Activated CD4-positive, alpha-beta T cell treated with anti-CD3 and anti-CD28 coated beads, Interleukin-2, amount 10 ng/mL, durations not matched to agents 7 days and 5 days (primary cell): ENCODE data around the gene ARHGEF11. TPM values are rescaled to one million over a fixed set of nuclear protein-coding genes. Genes with fewer than 3 reads are reported as not detected.

Source experiments
- CTCF ChIA-PET: fragments of 350-600 bp; sonication (Branson Sonifier 250); formaldehyde crosslinking; loops from one replicate; lab custom pipeline; 2021; ENCODE audit warnings: antibody characterized with exemption; lab: Charles Lee
- POLR2A ChIA-PET: fragments of 350-600 bp; sonication (Branson Sonifier 250); formaldehyde crosslinking; loops from one replicate; lab custom pipeline; 2021; ENCODE audit warnings: antibody characterized with exemption; lab: Charles Lee
- DNase-seq: peaks from one replicate; pipeline ENCODE4 v3.0.0-alpha.2; 2020
- H3K27ac Mint-ChIP-seq: one replicate; pipeline ENCODE4 v1.8.0; 2021; ENCODE audit warnings: mild to moderate bottlenecking, moderate library complexity, mixed read lengths
- H3K27me3 Mint-ChIP-seq: one replicate; pipeline ENCODE4 v1.8.0; 2021; ENCODE audit warnings: mixed read lengths
- H3K36me3 Mint-ChIP-seq: one replicate; pipeline ENCODE4 v1.8.0; 2021; ENCODE audit warnings: low read depth, mixed read lengths
- H3K4me1 Mint-ChIP-seq: one replicate; pipeline ENCODE4 v1.8.0; 2021; ENCODE audit warnings: mixed read lengths
- H3K4me3 Mint-ChIP-seq: one replicate; pipeline ENCODE4 v1.8.0; 2021; ENCODE audit warnings: mild to moderate bottlenecking, moderate library complexity, mixed read lengths
- H3K9me3 Mint-ChIP-seq: one replicate; pipeline ENCODE4 v1.8.0; 2021; ENCODE audit warnings: mixed read lengths
- total RNA-seq, 2 experiments: library from RNA; stranded (reverse); gene quantifications; one replicate each; pipeline ENCODE4 v1.2.3, GENCODE V29; 2021

The ARHGEF11 gene
- total RNA-seq, 2 experiments from 2014 or later = 33.9 to 38.5 TPM

DNA sequence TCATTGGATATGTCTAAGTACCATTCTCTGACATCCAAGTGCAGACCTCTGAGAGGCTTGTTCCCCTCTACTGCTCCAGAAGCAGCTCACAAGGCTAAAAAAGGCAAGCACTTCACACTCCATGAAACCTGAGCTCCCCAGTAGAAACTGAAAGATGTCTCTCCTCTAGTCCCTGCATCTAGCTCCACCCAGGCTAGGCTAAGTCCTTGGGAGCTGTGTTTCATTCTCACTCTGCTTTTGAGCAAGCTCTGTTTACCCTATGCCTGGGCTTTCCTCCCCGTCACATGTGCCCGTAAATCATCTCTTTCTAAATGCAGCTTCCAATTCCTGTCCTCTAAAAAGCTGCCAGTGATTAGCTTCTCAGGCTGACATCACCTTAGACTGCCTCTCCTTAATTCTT is 86.1 kb downstream of the ARHGEF11 start:
- Mint-ChIP-seq H3K36me3 (peaks cover 64% of the 10 kb centered on the region), H3K9me3 (peaks cover 2% of the 10 kb centered on the region), H3K27ac (peak overlapping the region; percentile 16), H3K4me1 (peaks cover 49% of the 10 kb centered on the region), H3K4me3 (no peak overlapping the region), H3K27me3 (no peaks in the 10 kb centered on the region)
- ChIA-PET POLR2A (no interaction called here), CTCF (no interaction called here)
- DNase-seq = no peak

GRCh38 chr1:156958247-156958714 is 87.3 kb downstream of the ARHGEF11 start:
- Mint-ChIP-seq H3K9me3 (no peaks in the 10 kb centered on the region), H3K27me3 (no peaks in the 10 kb centered on the region), H3K36me3 (peaks cover 54% of the 10 kb centered on the region), H3K4me3 (no peak overlapping the region), H3K27ac (no peak overlapping the region), H3K4me1 (peaks cover 38% of the 10 kb centered on the region)
- ChIA-PET POLR2A (no interaction called here), CTCF (interaction anchor here (0.6 kb wide), 1 partner anchor 72 kb away, joined by 5 read pairs; no protein-coding TSS in a partner anchor)
- no peak for DNase-seq

DNA sequence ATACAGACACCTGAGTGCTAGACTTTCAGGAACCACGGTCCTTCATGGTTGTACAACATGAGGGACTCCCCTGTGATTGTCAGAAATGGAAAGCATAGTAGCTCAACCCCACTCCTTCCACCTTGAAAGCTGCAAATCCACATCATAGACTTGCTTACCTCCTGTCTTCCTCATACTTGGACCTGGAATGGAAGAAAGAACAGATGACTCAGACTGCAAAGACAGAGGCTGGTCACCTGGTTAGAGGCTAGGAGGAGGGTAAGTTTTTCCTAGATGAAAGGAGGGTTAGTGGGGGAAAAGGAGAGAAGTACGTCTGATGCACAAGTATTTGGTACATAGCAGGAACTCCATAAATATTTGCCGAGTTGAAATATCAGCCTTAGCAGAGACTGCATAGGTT is 87.9 kb downstream of the ARHGEF11 start:
- CTCF ChIA-PET = no interaction called here
- H3K4me3 Mint-ChIP-seq = no peak overlapping the region

DNA sequence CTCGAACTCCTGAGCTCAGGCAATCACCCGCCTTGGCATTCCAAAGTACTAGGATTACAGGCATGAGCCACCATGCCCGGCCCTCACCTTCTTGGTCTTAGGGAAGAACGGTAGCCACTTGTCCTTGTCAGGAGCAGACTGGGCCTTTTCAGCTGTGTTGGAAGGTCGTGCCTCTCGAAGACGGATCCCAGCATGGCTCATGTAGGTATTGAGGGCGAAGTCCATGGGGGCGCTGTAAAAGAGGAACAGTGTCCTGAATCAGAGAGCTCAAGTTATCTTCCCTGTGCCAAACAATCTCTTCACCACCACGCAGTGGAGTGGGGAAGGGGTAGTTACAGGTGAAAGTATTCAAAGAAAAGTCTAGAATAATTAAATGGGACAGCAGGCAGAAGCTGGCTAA is 89.2 kb downstream of the ARHGEF11 start:
- no peak overlapping the region for H3K27ac Mint-ChIP-seq
- peaks cover 22% of the 10 kb centered on the region for H3K4me1 Mint-ChIP-seq
- H3K27me3 Mint-ChIP-seq = no peaks in the 10 kb centered on the region
- ChIA-PET CTCF (interaction anchor here (0.9 kb wide), 1 partner anchor 11 kb away, joined by 4 read pairs; no protein-coding TSS in a partner anchor), POLR2A (no interaction called here)
- H3K9me3 Mint-ChIP-seq = no peaks in the 10 kb centered on the region
- H3K4me3 Mint-ChIP-seq = no peak overlapping the region
- peaks cover 43% of the 10 kb centered on the region for H3K36me3 Mint-ChIP-seq
- DNase-seq = no peak

More for the DNA sequence above, 87.9 kb downstream of the ARHGEF11 start:
- Mint-ChIP-seq H3K27ac (no peak overlapping the region), H3K4me1 (peaks cover 32% of the 10 kb centered on the region), H3K9me3 (no peaks in the 10 kb centered on the region), H3K27me3 (no peaks in the 10 kb centered on the region), H3K36me3 (peaks cover 53% of the 10 kb centered on the region)
- POLR2A ChIA-PET = no interaction called here
- DNase-seq = no peak

- peaks cover 43% of the 10 kb centered on the region for H3K36me3 Mint-ChIP-seq
- ChIA-PET POLR2A (no interaction called here), CTCF (interaction anchor here (0.6 kb wide), 1 partner anchor 52 kb away, joined by 3 read pairs; no protein-coding TSS in a partner anchor)
Measured at GRCh38 chr1:156953571-156953970, 92.0 kb downstream of the ARHGEF11 start.

DNA sequence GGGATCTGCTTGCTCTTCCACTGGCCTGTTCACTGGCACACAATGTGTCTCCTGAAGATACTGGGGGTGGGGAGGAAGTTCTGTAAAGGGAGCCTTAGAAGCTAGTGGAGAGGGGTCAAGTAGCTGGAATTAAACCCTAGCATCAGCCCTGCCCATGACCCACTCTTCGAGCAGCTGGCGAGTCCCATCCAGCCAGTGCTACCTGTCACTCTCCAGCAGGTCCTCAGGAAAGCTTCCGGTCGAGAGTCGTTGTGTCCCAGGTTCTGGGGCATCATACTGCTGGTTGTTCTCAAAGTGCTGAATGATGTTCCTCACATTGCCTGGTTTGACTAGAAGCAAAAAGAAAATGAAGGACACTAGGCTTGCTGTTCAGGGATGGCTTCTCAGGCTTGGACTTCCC is 94.2 kb downstream of the ARHGEF11 start:
- peaks cover 37% of the 10 kb centered on the region for H3K36me3 Mint-ChIP-seq
- no peaks in the 10 kb centered on the region for H3K9me3 Mint-ChIP-seq
- POLR2A ChIA-PET = no interaction called here
- no peaks in the 10 kb centered on the region for H3K27me3 Mint-ChIP-seq
- DNase-seq = no peak
- no peak overlapping the region for H3K4me3 Mint-ChIP-seq
- CTCF ChIA-PET = interaction anchor here (1.0 kb wide), 1 partner anchor 9 kb away, joined by 3 read pairs; no protein-coding TSS in a partner anchor
- no peak overlapping the region for H3K27ac Mint-ChIP-seq
- H3K4me1 Mint-ChIP-seq = no peaks in the 10 kb centered on the region

More at GRCh38 chr1:156953571-156953970, 92.0 kb downstream of the ARHGEF11 start:
- no peak overlapping the region for H3K4me3 Mint-ChIP-seq
- no peaks in the 10 kb centered on the region for H3K27me3 Mint-ChIP-seq
- no peak for DNase-seq
- no peak overlapping the region for H3K27ac Mint-ChIP-seq
- no peaks in the 10 kb centered on the region for H3K9me3 Mint-ChIP-seq
- H3K4me1 Mint-ChIP-seq = peaks cover 5% of the 10 kb centered on the region

DNA sequence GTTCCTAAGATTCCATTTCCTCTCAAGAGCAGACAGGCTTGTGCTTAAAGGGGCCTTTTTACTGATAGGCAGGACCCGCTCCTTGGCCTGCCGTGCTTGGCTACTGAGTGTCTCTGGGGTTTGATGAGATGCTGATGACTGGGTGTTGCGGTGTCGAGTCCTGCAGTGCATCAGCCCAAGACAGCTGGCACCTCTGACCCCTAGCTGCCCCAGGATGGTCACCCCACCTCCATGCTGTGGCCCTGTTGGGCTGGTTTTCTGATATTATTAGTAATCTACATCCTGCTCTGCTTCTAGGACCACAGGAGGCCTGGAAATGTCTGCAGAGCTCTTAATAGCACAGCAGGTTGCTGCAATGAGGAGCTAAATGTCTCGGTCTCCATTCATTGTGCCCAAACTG is 96.4 kb downstream of the ARHGEF11 start:
- no peaks in the 10 kb centered on the region for H3K4me1 Mint-ChIP-seq
- ChIA-PET POLR2A (no interaction called here), CTCF (interaction anchor here (0.8 to 1.8 kb wide), 3 partner anchors 12 to 243 kb away, joined by 3 to 4 read pairs (median 3); partner anchors contain the start of gene CRABP2)
- no peaks in the 10 kb centered on the region for H3K9me3 Mint-ChIP-seq
- no peak overlapping the region for H3K27ac Mint-ChIP-seq
- no peaks in the 10 kb centered on the region for H3K27me3 Mint-ChIP-seq
- H3K4me3 Mint-ChIP-seq = no peak overlapping the region
- no peak for DNase-seq
- peaks cover 37% of the 10 kb centered on the region for H3K36me3 Mint-ChIP-seq

GRCh38 chr1:156948708-156949107 is 96.8 kb downstream of the ARHGEF11 start:
- POLR2A ChIA-PET = no interaction called here
- no peak for DNase-seq
- H3K4me3 Mint-ChIP-seq = no peak overlapping the region
- peaks cover 37% of the 10 kb centered on the region for H3K36me3 Mint-ChIP-seq
- no peaks in the 10 kb centered on the region for H3K27me3 Mint-ChIP-seq
- H3K27ac Mint-ChIP-seq = no peak overlapping the region
- H3K4me1 Mint-ChIP-seq = no peaks in the 10 kb centered on the region
- no peaks in the 10 kb centered on the region for H3K9me3 Mint-ChIP-seq
- CTCF ChIA-PET = interaction anchor here (0.8 to 1.8 kb wide), 3 partner anchors 12 to 243 kb away, joined by 3 to 4 read pairs (median 3); partner anchors contain the start of gene CRABP2

- H3K4me1 Mint-ChIP-seq = no peaks in the 10 kb centered on the region
- H3K9me3 Mint-ChIP-seq = no peaks in the 10 kb centered on the region
- ChIA-PET CTCF (interaction anchor here (1.0 to 1.8 kb wide), 3 partner anchors 11 to 242 kb away, joined by 3 to 5 read pairs (median 4); partner anchors contain the start of gene CRABP2), POLR2A (no interaction called here)
- DNase-seq = no peak
- H3K36me3 Mint-ChIP-seq = peaks cover 36% of the 10 kb centered on the region
- H3K4me3 Mint-ChIP-seq = no peak overlapping the region
- no peak overlapping the region for H3K27ac Mint-ChIP-seq
- no peaks in the 10 kb centered on the region for H3K27me3 Mint-ChIP-seq
Measured at GRCh38 chr1:156947818-156948525, 97.6 kb downstream of the ARHGEF11 start.

- Mint-ChIP-seq H3K9me3 (no peaks in the 10 kb centered on the region), H3K4me3 (no peak overlapping the region), H3K27ac (no peak overlapping the region), H3K4me1 (no peaks in the 10 kb centered on the region), H3K36me3 (peaks cover 37% of the 10 kb centered on the region), H3K27me3 (no peaks in the 10 kb centered on the region)
- ChIA-PET CTCF (interaction anchor here (0.9 to 1.8 kb wide), 2 partner anchors 10 to 87 kb away, joined by 3 to 5 read pairs; no protein-coding TSS in a partner anchor), POLR2A (no interaction called here)
- DNase-seq = no peak
Measured at GRCh38 chr1:156947127-156947526, 98.4 kb downstream of the ARHGEF11 start.

- DNase-seq = no peak
- H3K4me3 Mint-ChIP-seq = no peak overlapping the region
- ChIA-PET CTCF (interaction anchor here (1.8 kb wide), 1 partner anchor 9 kb away, joined by 5 read pairs; no protein-coding TSS in a partner anchor), POLR2A (no interaction called here)
- H3K27me3 Mint-ChIP-seq = no peaks in the 10 kb centered on the region
- no peaks in the 10 kb centered on the region for H3K4me1 Mint-ChIP-seq
- H3K36me3 Mint-ChIP-seq = peaks cover 36% of the 10 kb centered on the region
- no peaks in the 10 kb centered on the region for H3K9me3 Mint-ChIP-seq
- peak overlapping the region; percentile 27 for H3K27ac Mint-ChIP-seq
Measured at GRCh38 chr1:156945881-156946661, 99.5 kb downstream of the ARHGEF11 start.

DNA sequence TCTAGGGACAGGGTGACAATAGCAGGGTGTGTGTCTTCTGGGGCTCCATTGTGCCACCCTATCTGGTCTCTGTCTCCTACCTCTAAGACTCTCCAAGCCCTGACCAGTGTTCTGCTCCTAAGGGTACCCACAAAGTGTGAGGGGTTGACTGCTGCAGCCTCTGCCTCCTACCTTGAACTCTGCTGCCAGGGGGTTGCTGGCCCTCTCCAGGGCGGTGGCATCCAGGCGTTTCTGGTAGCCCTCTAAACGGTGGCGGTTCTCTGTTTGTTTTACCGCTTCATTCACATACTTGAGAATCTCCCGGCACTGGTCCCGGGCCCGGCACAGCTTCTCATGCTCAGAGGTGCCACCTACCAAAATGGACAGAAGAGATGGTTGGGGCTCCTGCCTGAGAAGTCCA is 100.7 kb downstream of the ARHGEF11 start:
- no peak overlapping the region for H3K4me3 Mint-ChIP-seq
- H3K27me3 Mint-ChIP-seq = no peaks in the 10 kb centered on the region
- peaks cover 32% of the 10 kb centered on the region for H3K36me3 Mint-ChIP-seq
- CTCF ChIA-PET = no interaction called here
- H3K9me3 Mint-ChIP-seq = no peaks in the 10 kb centered on the region
- no peaks in the 10 kb centered on the region for H3K4me1 Mint-ChIP-seq
- DNase-seq = no peak
- H3K27ac Mint-ChIP-seq = no peak overlapping the region
- POLR2A ChIA-PET = no interaction called here
